GM23338 (cell line): Measurements from ENCODE around the gene RCAN3. TPM values are rescaled to one million over a fixed set of nuclear protein-coding genes. Genes with fewer than 3 reads are reported as not detected.

ENCODE experiments used
- ATAC-seq: fragments of 200-7000 bp; cut with Tn5 transposase; 3 replicates; pipeline ENCODE4 v1.9.1; 2020
- DNase-seq: peaks from one replicate; pipeline ENCODE4 v3.0.0-alpha.2; 2015; ENCODE audit warnings: low spot score
- H2AFZ ChIP-seq: fragments of 200-600 bp; sonication (generic); 2 replicates; pipeline ENCODE4 v1.8.0; 2016; ENCODE audit warnings: antibody characterized with exemption, mild to moderate bottlenecking, moderate library complexity
- H3F3A ChIP-seq: fragments of 200-600 bp; sonication (generic); replicated peaks from 2 replicates; pipeline ENCODE4 v1.8.0; 2017; ENCODE audit warnings: antibody characterized with exemption, mixed run types, low read depth
- H3K27ac ChIP-seq: fragments of 200-600 bp; sonication (generic); 2 replicates; pipeline ENCODE4 v1.6.1; 2016; ENCODE audit warnings: low read depth
- H3K27me3 ChIP-seq: fragments of 200-600 bp; sonication (generic); 2 replicates; pipeline ENCODE4 v1.8.0; 2016; ENCODE audit warnings: mild to moderate bottlenecking, mixed run types, moderate library complexity; ENCODE audit not compliant: insufficient read depth
- H3K36me3 ChIP-seq: fragments of 200-600 bp; sonication (generic); 2 replicates; pipeline ENCODE4 v1.8.0; 2016; ENCODE audit warnings: mild to moderate bottlenecking; ENCODE audit not compliant: insufficient read depth
- H3K4me1 ChIP-seq: fragments of 200-600 bp; sonication (generic); 2 replicates; pipeline ENCODE4 v1.8.0; 2016; ENCODE audit warnings: mild to moderate bottlenecking, moderate library complexity; ENCODE audit not compliant: insufficient read depth
- H3K4me2 ChIP-seq: fragments of 200-600 bp; sonication (generic); 2 replicates; pipeline ENCODE4 v1.7.1; 2017; ENCODE audit warnings: mixed run types
- H3K4me3 ChIP-seq: fragments of 200-600 bp; sonication (generic); 2 replicates; pipeline ENCODE4 v1.6.1; 2016; ENCODE audit warnings: mixed run types
- H3K79me2 ChIP-seq: fragments of 200-600 bp; sonication (generic); replicated peaks from 2 replicates; pipeline ENCODE4 v1.8.0; 2017; ENCODE audit warnings: mild to moderate bottlenecking; ENCODE audit not compliant: insufficient read depth
- H3K9me2 ChIP-seq: fragments of 200-600 bp; sonication (generic); 2 replicates; pipeline ENCODE4 v1.8.0; 2017; ENCODE audit not compliant: insufficient read depth
- H4K20me1 ChIP-seq: fragments of 200-600 bp; sonication (generic); replicated peaks from 2 replicates; pipeline ENCODE4 v1.8.0; 2017; ENCODE audit warnings: mild to moderate bottlenecking; ENCODE audit not compliant: insufficient read depth
- H3K27ac Mint-ChIP-seq: 2 replicates; pipeline ENCODE4 v1.8.0; 2020; ENCODE audit warnings: inconsistent platforms, mild to moderate bottlenecking, moderate library complexity, mixed read lengths
- H3K27me3 Mint-ChIP-seq: 3 replicates; pipeline ENCODE4 v1.8.0; 2022; ENCODE audit warnings: low read depth, mild to moderate bottlenecking, moderate library complexity, mixed read lengths, inconsistent platforms; ENCODE audit not compliant: insufficient read depth, poor library complexity
- H3K36me3 Mint-ChIP-seq: 3 replicates; pipeline ENCODE4 v1.8.0; 2021; ENCODE audit warnings: low read depth, mild to moderate bottlenecking, inconsistent platforms, moderate library complexity, mixed read lengths
- H3K4me1 Mint-ChIP-seq: 3 replicates; pipeline ENCODE4 v1.8.0; 2020; ENCODE audit warnings: mild to moderate bottlenecking, inconsistent platforms, mixed read lengths
- H3K4me3 Mint-ChIP-seq: 3 replicates; pipeline ENCODE4 v1.8.0; 2021; ENCODE audit warnings: moderate library complexity, mild to moderate bottlenecking, inconsistent platforms, mixed read lengths
- H3K9me3 Mint-ChIP-seq: 3 replicates; pipeline ENCODE4 v1.8.0; 2020; ENCODE audit warnings: moderate library complexity, mild to moderate bottlenecking, inconsistent platforms, mixed read lengths
- CREB1 ChIP-seq: fragments of 250-450 bp; sonication (Bioruptor Pico); IDR thresholded peaks from 2 replicates; pipeline ENCODE4 v1.5.0; 2020; ENCODE audit warnings: low read depth, mild to moderate bottlenecking, moderate library complexity
- EZH2 ChIP-seq: fragments of 200-600 bp; sonication (generic); IDR thresholded peaks from one replicate; pipeline ENCODE4 v1.8.0; 2017; ENCODE audit warnings: antibody characterized with exemption, mild to moderate bottlenecking, low read depth; ENCODE audit not compliant: unreplicated experiment
- EZH2phosphoT487 ChIP-seq: fragments of 200-600 bp; sonication (generic); IDR thresholded peaks from one replicate; pipeline ENCODE4 v1.8.1; 2018; ENCODE audit warnings: antibody characterized with exemption; ENCODE audit not compliant: unreplicated experiment
- JUNB ChIP-seq: IDR thresholded peaks from one replicate; pipeline ENCODE4 v1.6.1; 2016; ENCODE audit warnings: antibody characterized with exemption; ENCODE audit not compliant: unreplicated experiment
- NANOG ChIP-seq: IDR thresholded peaks from 2 replicates; pipeline ENCODE4 v1.6.1; 2016; ENCODE audit warnings: antibody characterized with exemption, borderline replicate concordance
- POLR2AphosphoS5 ChIP-seq: IDR thresholded peaks from 2 replicates; pipeline ENCODE4 v1.6.1; 2016; ENCODE audit warnings: antibody characterized with exemption, low read depth
- STAT1 ChIP-seq: IDR thresholded peaks from one replicate; pipeline ENCODE4 v1.6.1; 2016; ENCODE audit warnings: antibody characterized with exemption; ENCODE audit not compliant: unreplicated experiment
- ZNF114 ChIP-seq: fragments of 250-450 bp; sonication (Bioruptor Pico); IDR thresholded peaks from 2 replicates; pipeline ENCODE4 v1.5.0; 2020; ENCODE audit warnings: mild to moderate bottlenecking, moderate library complexity
- ZNF331 ChIP-seq: fragments of 250-450 bp; sonication (Bioruptor Pico); IDR thresholded peaks from 2 replicates; pipeline ENCODE4 v1.5.0; 2020; ENCODE audit warnings: low read depth, mild to moderate bottlenecking, moderate library complexity
- polyA plus RNA-seq: library from polyadenylated mRNA; unstranded; fragments of >200 nt; fragmentation: Nextera tagmentation; extraction: Ambion mirVana; gene quantifications from 2 replicates; pipeline ENCODE4 v1.2.1, GENCODE V29; 2016
- total RNA-seq: library from RNA; depleted of rRNA; stranded (reverse); fragments of >200 nt; shearing (Covaris generic); gene quantifications from 2 replicates; pipeline ENCODE4 v1.2.3, GENCODE V29; 2014
- TF ChIP-seq, protein P1 (sequence below): fragments of 250-450 bp; sonication (Bioruptor Pico); IDR thresholded peaks from 2 replicates; pipeline ENCODE4 v1.5.0; 2020; ENCODE audit warnings: mild to moderate bottlenecking, moderate library complexity
- TF ChIP-seq, protein P2 (sequence below): IDR thresholded peaks from 2 replicates; pipeline ENCODE4 v1.6.1; 2016; ENCODE audit warnings: antibody characterized with exemption
- TF ChIP-seq, protein P3 (sequence below): IDR thresholded peaks from one replicate; pipeline ENCODE4 v1.6.1; 2018; ENCODE audit warnings: antibody characterized with exemption; ENCODE audit not compliant: unreplicated experiment
- TF ChIP-seq, protein P4 (sequence below), 2 experiments: fragments of 200-600 bp in 1 of 2; sonication (generic) in 1 of 2; conservative IDR thresholded peaks; 2 replicates each; pipeline versions ENCODE4 v1.5.1 to v1.6.1; 2016 to 2017; ENCODE audit warnings: antibody characterized with exemption in 2 of 2, low read depth in 2 of 2, mild to moderate bottlenecking in 2 of 2, moderate library complexity in 1 of 2

Gene RCAN3
- total and polyA plus RNA-seq, 2 experiments from 2014 or later = 8.9 to 11.2 TPM

DNA sequence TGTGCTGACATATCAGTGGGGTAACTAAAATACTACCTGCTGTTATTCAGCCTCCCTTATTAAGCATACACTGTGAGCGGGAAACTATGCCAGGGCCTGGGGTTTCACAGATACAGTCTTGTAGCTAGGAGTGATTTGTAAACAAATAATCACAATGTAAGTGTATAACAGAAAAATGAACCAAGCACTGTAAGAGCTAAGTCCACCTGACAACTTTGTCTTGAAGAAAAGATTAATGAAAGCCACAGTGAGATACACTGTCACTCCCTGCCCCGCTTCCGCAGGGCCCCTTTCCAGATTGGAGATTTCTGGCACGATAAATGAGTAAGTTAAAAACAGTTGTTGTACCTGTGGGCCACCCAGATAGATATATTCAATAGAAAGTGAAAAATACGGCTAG, 4.8 kb downstream of the RCAN3 start (continued):
- no peak for TF ChIP-seq JUNB
- no peak for TF ChIP-seq ZNF331
- no peak for TF ChIP-seq POLR2AphosphoS5
- no peak for TF ChIP-seq EZH2phosphoT487
- TF ChIP-seq CREB1 (CRISPR knock-in tag) = no peak

DNA sequence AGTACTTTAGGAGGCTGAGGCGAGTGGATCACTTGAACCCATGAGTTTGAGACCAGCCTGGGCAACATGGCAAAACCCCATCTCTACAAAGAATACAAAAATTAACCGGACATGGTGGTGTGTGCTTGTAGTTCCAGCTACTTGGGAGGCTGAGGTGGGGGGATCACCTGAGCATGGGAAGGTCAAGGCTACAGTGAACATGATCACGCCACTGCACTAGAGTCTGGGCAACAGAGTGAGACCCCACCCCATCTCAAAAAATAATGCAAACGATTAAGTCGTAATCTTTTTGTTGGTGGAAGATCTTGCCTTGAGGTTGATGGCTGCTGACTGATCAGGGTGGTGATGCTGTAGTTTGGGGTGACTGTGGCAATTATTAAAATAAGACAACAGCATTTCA, 6.3 kb downstream of the RCAN3 start:
- H3K4me1 ChIP-seq = peaks cover 19% of the 10 kb centered on the region
- no peaks in the 10 kb centered on the region for H4K20me1 ChIP-seq
- H3K27ac Mint-ChIP-seq = no peak overlapping the region
- peaks cover 3% of the 10 kb centered on the region for H3K27me3 Mint-ChIP-seq
- H3K4me1 Mint-ChIP-seq = peaks cover 49% of the 10 kb centered on the region
- no peak overlapping the region for H3K4me2 ChIP-seq
- H3K36me3 ChIP-seq = no peaks in the 10 kb centered on the region
- H3F3A ChIP-seq = no peaks in the 10 kb centered on the region
- H3K9me3 Mint-ChIP-seq = no peaks in the 10 kb centered on the region
- H3K9me2 ChIP-seq = no peaks in the 10 kb centered on the region
- H3K4me3 ChIP-seq = no peak overlapping the region
- no peaks in the 10 kb centered on the region for H3K36me3 Mint-ChIP-seq
- TF ChIP-seq CREB1 (CRISPR knock-in tag) (no peak), POLR2AphosphoS5 (no peak), ZNF331 (no peak), NANOG (no peak), STAT1 (no peak), ZNF114 (CRISPR knock-in tag) (no peak), EZH2 (no peak), JUNB (no peak), EZH2phosphoT487 (no peak)
- TF ChIP-seq, protein P1, sequence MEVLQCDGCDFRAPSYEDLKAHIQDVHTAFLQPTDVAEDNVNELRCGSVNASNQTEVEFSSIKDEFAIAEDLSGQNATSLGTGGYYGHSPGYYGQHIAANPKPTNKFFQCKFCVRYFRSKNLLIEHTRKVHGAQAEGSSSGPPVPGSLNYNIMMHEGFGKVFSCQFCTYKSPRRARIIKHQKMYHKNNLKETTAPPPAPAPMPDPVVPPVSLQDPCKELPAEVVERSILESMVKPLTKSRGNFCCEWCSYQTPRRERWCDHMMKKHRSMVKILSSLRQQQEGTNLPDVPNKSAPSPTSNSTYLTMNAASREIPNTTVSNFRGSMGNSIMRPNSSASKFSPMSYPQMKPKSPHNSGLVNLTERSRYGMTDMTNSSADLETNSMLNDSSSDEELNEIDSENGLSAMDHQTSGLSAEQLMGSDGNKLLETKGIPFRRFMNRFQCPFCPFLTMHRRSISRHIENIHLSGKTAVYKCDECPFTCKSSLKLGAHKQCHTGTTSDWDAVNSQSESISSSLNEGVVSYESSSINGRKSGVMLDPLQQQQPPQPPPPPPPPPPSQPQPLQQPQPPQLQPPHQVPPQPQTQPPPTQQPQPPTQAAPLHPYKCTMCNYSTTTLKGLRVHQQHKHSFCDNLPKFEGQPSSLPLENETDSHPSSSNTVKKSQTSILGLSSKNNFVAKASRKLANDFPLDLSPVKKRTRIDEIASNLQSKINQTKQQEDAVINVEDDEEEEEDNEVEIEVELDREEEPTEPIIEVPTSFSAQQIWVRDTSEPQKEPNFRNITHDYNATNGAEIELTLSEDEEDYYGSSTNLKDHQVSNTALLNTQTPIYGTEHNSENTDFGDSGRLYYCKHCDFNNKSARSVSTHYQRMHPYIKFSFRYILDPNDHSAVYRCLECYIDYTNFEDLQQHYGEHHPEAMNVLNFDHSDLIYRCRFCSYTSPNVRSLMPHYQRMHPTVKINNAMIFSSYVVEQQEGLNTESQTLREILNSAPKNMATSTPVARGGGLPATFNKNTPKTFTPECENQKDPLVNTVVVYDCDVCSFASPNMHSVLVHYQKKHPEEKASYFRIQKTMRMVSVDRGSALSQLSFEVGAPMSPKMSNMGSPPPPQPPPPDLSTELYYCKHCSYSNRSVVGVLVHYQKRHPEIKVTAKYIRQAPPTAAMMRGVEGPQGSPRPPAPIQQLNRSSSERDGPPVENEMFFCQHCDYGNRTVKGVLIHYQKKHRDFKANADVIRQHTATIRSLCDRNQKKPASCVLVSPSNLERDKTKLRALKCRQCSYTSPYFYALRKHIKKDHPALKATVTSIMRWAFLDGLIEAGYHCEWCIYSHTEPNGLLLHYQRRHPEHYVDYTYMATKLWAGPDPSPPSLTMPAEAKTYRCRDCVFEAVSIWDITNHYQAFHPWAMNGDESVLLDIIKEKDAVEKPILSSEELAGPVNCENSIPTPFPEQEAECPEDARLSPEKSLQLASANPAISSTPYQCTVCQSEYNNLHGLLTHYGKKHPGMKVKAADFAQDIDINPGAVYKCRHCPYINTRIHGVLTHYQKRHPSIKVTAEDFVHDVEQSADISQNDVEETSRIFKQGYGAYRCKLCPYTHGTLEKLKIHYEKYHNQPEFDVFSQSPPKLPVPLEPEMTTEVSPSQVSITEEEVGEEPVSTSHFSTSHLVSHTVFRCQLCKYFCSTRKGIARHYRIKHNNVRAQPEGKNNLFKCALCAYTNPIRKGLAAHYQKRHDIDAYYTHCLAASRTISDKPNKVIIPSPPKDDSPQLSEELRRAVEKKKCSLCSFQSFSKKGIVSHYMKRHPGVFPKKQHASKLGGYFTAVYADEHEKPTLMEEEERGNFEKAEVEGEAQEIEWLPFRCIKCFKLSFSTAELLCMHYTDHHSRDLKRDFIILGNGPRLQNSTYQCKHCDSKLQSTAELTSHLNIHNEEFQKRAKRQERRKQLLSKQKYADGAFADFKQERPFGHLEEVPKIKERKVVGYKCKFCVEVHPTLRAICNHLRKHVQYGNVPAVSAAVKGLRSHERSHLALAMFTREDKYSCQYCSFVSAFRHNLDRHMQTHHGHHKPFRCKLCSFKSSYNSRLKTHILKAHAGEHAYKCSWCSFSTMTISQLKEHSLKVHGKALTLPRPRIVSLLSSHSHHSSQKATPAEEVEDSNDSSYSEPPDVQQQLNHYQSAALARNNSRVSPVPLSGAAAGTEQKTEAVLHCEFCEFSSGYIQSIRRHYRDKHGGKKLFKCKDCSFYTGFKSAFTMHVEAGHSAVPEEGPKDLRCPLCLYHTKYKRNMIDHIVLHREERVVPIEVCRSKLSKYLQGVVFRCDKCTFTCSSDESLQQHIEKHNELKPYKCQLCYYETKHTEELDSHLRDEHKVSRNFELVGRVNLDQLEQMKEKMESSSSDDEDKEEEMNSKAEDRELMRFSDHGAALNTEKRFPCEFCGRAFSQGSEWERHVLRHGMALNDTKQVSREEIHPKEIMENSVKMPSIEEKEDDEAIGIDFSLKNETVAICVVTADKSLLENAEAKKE = no peak
- TF ChIP-seq, protein P2, sequence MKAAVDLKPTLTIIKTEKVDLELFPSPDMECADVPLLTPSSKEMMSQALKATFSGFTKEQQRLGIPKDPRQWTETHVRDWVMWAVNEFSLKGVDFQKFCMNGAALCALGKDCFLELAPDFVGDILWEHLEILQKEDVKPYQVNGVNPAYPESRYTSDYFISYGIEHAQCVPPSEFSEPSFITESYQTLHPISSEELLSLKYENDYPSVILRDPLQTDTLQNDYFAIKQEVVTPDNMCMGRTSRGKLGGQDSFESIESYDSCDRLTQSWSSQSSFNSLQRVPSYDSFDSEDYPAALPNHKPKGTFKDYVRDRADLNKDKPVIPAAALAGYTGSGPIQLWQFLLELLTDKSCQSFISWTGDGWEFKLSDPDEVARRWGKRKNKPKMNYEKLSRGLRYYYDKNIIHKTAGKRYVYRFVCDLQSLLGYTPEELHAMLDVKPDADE = no peak
- TF ChIP-seq, protein P3, sequence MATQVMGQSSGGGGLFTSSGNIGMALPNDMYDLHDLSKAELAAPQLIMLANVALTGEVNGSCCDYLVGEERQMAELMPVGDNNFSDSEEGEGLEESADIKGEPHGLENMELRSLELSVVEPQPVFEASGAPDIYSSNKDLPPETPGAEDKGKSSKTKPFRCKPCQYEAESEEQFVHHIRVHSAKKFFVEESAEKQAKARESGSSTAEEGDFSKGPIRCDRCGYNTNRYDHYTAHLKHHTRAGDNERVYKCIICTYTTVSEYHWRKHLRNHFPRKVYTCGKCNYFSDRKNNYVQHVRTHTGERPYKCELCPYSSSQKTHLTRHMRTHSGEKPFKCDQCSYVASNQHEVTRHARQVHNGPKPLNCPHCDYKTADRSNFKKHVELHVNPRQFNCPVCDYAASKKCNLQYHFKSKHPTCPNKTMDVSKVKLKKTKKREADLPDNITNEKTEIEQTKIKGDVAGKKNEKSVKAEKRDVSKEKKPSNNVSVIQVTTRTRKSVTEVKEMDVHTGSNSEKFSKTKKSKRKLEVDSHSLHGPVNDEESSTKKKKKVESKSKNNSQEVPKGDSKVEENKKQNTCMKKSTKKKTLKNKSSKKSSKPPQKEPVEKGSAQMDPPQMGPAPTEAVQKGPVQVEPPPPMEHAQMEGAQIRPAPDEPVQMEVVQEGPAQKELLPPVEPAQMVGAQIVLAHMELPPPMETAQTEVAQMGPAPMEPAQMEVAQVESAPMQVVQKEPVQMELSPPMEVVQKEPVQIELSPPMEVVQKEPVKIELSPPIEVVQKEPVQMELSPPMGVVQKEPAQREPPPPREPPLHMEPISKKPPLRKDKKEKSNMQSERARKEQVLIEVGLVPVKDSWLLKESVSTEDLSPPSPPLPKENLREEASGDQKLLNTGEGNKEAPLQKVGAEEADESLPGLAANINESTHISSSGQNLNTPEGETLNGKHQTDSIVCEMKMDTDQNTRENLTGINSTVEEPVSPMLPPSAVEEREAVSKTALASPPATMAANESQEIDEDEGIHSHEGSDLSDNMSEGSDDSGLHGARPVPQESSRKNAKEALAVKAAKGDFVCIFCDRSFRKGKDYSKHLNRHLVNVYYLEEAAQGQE = no peak
- TF ChIP-seq, protein P4, sequence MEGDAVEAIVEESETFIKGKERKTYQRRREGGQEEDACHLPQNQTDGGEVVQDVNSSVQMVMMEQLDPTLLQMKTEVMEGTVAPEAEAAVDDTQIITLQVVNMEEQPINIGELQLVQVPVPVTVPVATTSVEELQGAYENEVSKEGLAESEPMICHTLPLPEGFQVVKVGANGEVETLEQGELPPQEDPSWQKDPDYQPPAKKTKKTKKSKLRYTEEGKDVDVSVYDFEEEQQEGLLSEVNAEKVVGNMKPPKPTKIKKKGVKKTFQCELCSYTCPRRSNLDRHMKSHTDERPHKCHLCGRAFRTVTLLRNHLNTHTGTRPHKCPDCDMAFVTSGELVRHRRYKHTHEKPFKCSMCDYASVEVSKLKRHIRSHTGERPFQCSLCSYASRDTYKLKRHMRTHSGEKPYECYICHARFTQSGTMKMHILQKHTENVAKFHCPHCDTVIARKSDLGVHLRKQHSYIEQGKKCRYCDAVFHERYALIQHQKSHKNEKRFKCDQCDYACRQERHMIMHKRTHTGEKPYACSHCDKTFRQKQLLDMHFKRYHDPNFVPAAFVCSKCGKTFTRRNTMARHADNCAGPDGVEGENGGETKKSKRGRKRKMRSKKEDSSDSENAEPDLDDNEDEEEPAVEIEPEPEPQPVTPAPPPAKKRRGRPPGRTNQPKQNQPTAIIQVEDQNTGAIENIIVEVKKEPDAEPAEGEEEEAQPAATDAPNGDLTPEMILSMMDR (conservative IDR thresholded peaks at IDR 0.05; ENCODE audit: low read depth in 2 of 2) = no peak
- DNase-seq (no peak), ATAC-seq (no peak)
- H3K4me3 Mint-ChIP-seq = no peak overlapping the region
- no peak overlapping the region for H2AFZ ChIP-seq
- H3K27me3 ChIP-seq = peaks cover 1% of the 10 kb centered on the region; the same call in 1 of the 2 replicates
- no peak overlapping the region for H3K27ac ChIP-seq
- peaks cover 17% of the 10 kb centered on the region for H3K79me2 ChIP-seq
